K562 (cell line): ENCODE results near the gene PLEKHH3. TPM values are rescaled to one million over a fixed set of nuclear protein-coding genes. Genes with fewer than 3 reads are reported as not detected.

Experiments used
- BACH1 ChIP-seq: fragments of 200-800 bp; sonication (Bioruptor generic); IDR thresholded peaks from 2 replicates; pipeline ENCODE4 v1.6.1; 2016; ENCODE audit warnings: missing genetic modification characterization, missing compliant biosample characterization
- CBX3 ChIP-seq, 2 experiments: IDR thresholded peaks; 1 replicate in 1 of 2; 2 replicates in 1 of 2; pipeline ENCODE4 v1.6.1; 2012; ENCODE audit warnings: inconsistent platforms in 2 of 2, low read length in 2 of 2, borderline replicate concordance in 1 of 2, control low read depth in 1 of 2
- DPF2 ChIP-seq: fragments of 450-650 bp; IDR thresholded peaks from 2 replicates; pipeline ENCODE4 v1.6.1; 2016
- E2F4 ChIP-seq: sonication (generic); formaldehyde crosslinking; IDR thresholded peaks from 2 replicates; pipeline ENCODE4 v1.8.0; 2022; ENCODE audit warnings: mild to moderate bottlenecking, low read depth, missing genetic modification reagents
- HDAC6 ChIP-seq: IDR thresholded peaks from 2 replicates; pipeline ENCODE4 v1.6.1; 2012; ENCODE audit warnings: low read depth, mild to moderate bottlenecking, control low read depth, inconsistent platforms, low read length, moderate library complexity
- LCOR ChIP-seq: sonication (generic); formaldehyde crosslinking; IDR thresholded peaks from 2 replicates; pipeline ENCODE4 v1.8.0; 2022; ENCODE audit warnings: mild to moderate bottlenecking, missing genetic modification reagents
- MXI1 ChIP-seq: IDR thresholded peaks from 2 replicates; pipeline ENCODE4 v1.6.1; 2011; ENCODE audit warnings: low read depth, mild to moderate bottlenecking, improper control_type of control experiment, low read length
- ZC3H8 ChIP-seq: fragments of 450-650 bp; IDR thresholded peaks from 2 replicates; pipeline ENCODE4 v1.6.1; 2017
- ZKSCAN1 ChIP-seq: fragments of 150-350 bp; IDR thresholded peaks from 2 replicates; pipeline ENCODE4 v1.6.1; 2016; ENCODE audit warnings: low read depth, low read length
- ZNF121 ChIP-seq: sonication (generic); formaldehyde crosslinking; conservative IDR thresholded peaks from 2 replicates; pipeline ENCODE4 v1.8.0; 2022; ENCODE audit warnings: missing genetic modification reagents
- ZNF583 ChIP-seq: fragments of 250-450 bp; sonication (Bioruptor Pico); IDR thresholded peaks from 2 replicates; pipeline ENCODE4 v1.4.0; 2020
- polyA plus RNA-seq, 8 experiments: library from polyadenylated mRNA; depleted of rRNA in 4 of 8; stranded (reverse) in 5 of 8; unstranded in 3 of 8; fragments of >200 nt; fragmentation: Nextera tagmentation in 2 of 8; fragmentation: Illumina TruSeq in 1 of 8; extraction: Ambion mirVana in 2 of 8; extraction: Trizol in 1 of 8; gene quantifications; 2 replicates each; pipeline versions ENCODE4 v1.2.1 to v1.2.3, GENCODE V29; 2011 to 2014; ENCODE audit warnings: inconsistent platforms in 1 of 8, missing spikeins in 1 of 8
- total RNA-seq, 7 experiments: library from RNA; depleted of rRNA in 6 of 7; stranded (reverse); fragments of >200 nt in 6 of 7; fragmentation: Illumina TruSeq in 2 of 7; extraction: Trizol in 2 of 7; gene quantifications; 2 replicates each; pipeline versions ENCODE4 v1.2.1 to v1.2.3, GENCODE V29; 2011 to 2021; ENCODE audit warnings: low replicate concordance in 1 of 7
- TF ChIP-seq, protein P1 (sequence below): fragments of 450-650 bp; IDR thresholded peaks from 2 replicates; pipeline ENCODE4 v1.6.1; 2016; ENCODE audit warnings: mild to moderate bottlenecking, moderate library complexity

Gene PLEKHH3
- total and polyA plus RNA-seq, 9 of the 15 experiments (the other 6 are each of a cell fraction or from before 2014, with no cell fraction given), result 0.58 to 34.5 (median 5.0) TPM

- TF ChIP-seq, protein P1, sequence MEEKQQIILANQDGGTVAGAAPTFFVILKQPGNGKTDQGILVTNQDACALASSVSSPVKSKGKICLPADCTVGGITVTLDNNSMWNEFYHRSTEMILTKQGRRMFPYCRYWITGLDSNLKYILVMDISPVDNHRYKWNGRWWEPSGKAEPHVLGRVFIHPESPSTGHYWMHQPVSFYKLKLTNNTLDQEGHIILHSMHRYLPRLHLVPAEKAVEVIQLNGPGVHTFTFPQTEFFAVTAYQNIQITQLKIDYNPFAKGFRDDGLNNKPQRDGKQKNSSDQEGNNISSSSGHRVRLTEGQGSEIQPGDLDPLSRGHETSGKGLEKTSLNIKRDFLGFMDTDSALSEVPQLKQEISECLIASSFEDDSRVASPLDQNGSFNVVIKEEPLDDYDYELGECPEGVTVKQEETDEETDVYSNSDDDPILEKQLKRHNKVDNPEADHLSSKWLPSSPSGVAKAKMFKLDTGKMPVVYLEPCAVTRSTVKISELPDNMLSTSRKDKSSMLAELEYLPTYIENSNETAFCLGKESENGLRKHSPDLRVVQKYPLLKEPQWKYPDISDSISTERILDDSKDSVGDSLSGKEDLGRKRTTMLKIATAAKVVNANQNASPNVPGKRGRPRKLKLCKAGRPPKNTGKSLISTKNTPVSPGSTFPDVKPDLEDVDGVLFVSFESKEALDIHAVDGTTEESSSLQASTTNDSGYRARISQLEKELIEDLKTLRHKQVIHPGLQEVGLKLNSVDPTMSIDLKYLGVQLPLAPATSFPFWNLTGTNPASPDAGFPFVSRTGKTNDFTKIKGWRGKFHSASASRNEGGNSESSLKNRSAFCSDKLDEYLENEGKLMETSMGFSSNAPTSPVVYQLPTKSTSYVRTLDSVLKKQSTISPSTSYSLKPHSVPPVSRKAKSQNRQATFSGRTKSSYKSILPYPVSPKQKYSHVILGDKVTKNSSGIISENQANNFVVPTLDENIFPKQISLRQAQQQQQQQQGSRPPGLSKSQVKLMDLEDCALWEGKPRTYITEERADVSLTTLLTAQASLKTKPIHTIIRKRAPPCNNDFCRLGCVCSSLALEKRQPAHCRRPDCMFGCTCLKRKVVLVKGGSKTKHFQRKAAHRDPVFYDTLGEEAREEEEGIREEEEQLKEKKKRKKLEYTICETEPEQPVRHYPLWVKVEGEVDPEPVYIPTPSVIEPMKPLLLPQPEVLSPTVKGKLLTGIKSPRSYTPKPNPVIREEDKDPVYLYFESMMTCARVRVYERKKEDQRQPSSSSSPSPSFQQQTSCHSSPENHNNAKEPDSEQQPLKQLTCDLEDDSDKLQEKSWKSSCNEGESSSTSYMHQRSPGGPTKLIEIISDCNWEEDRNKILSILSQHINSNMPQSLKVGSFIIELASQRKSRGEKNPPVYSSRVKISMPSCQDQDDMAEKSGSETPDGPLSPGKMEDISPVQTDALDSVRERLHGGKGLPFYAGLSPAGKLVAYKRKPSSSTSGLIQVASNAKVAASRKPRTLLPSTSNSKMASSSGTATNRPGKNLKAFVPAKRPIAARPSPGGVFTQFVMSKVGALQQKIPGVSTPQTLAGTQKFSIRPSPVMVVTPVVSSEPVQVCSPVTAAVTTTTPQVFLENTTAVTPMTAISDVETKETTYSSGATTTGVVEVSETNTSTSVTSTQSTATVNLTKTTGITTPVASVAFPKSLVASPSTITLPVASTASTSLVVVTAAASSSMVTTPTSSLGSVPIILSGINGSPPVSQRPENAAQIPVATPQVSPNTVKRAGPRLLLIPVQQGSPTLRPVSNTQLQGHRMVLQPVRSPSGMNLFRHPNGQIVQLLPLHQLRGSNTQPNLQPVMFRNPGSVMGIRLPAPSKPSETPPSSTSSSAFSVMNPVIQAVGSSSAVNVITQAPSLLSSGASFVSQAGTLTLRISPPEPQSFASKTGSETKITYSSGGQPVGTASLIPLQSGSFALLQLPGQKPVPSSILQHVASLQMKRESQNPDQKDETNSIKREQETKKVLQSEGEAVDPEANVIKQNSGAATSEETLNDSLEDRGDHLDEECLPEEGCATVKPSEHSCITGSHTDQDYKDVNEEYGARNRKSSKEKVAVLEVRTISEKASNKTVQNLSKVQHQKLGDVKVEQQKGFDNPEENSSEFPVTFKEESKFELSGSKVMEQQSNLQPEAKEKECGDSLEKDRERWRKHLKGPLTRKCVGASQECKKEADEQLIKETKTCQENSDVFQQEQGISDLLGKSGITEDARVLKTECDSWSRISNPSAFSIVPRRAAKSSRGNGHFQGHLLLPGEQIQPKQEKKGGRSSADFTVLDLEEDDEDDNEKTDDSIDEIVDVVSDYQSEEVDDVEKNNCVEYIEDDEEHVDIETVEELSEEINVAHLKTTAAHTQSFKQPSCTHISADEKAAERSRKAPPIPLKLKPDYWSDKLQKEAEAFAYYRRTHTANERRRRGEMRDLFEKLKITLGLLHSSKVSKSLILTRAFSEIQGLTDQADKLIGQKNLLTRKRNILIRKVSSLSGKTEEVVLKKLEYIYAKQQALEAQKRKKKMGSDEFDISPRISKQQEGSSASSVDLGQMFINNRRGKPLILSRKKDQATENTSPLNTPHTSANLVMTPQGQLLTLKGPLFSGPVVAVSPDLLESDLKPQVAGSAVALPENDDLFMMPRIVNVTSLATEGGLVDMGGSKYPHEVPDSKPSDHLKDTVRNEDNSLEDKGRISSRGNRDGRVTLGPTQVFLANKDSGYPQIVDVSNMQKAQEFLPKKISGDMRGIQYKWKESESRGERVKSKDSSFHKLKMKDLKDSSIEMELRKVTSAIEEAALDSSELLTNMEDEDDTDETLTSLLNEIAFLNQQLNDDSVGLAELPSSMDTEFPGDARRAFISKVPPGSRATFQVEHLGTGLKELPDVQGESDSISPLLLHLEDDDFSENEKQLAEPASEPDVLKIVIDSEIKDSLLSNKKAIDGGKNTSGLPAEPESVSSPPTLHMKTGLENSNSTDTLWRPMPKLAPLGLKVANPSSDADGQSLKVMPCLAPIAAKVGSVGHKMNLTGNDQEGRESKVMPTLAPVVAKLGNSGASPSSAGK, result no peak
- TF ChIP-seq CBX3 (IDR thresholded peaks at IDR 0.05; ENCODE audit: borderline replicate concordance in 1 of 2, low read length in 2 of 2) (0 out of 3 replicates have a peak, but pooled peaks of 1 of the 2 experiments have one; percentile 40), ZNF583 (CRISPR knock-in tag) (no peak), DPF2 (no peak; the same call in 1 of the 2 replicates), MXI1 (0 out of 2 replicates have a peak, but pooled peaks have one; percentile 14), BACH1 (tag) (peak; percentile 39; the same call in 1 of the 2 replicates), ZNF121 (CRISPR knock-in tag) (no peak), ZKSCAN1 (no peak), LCOR (CRISPR knock-in tag) (no peak), E2F4 (CRISPR knock-in tag) (no peak), HDAC6 (no peak), ZC3H8 (no peak)
Measured at GRCh38 chr17:42677921-42678781, 1.4 kb upstream of the PLEKHH3 start (continued).
